Loucy (cell line): ENCODE results near the gene MYADM.

Experiments
- H2AFZ ChIP-seq: fragments of 200-600 bp; sonication (generic); 2 replicates; pipeline ENCODE4 v1.6.0; 2016; ENCODE audit warnings: antibody characterized with exemption, mild to moderate bottlenecking, low read length, moderate library complexity
- H3F3A ChIP-seq: fragments of 200-600 bp; 2 replicates; pipeline ENCODE4 v1.6.0; 2016; ENCODE audit warnings: antibody characterized with exemption, low read depth, mild to moderate bottlenecking
- H3K27me3 ChIP-seq: fragments of 200-600 bp; sonication (generic); 2 replicates; pipeline ENCODE4 v1.6.1; 2014; ENCODE audit warnings: low read length, mild to moderate bottlenecking; ENCODE audit not compliant: insufficient read depth, poor library complexity, severe bottlenecking
- H3K36me3 ChIP-seq: fragments of 200-600 bp; sonication (generic); 2 replicates; pipeline ENCODE4 v1.6.1; 2016; ENCODE audit warnings: low read length; ENCODE audit not compliant: insufficient read depth
- H3K4me1 ChIP-seq: fragments of 200-600 bp; sonication (generic); 2 replicates; pipeline ENCODE4 v1.5.1; 2014; ENCODE audit warnings: low read length, mild to moderate bottlenecking; ENCODE audit not compliant: insufficient read depth, poor library complexity, severe bottlenecking
- H3K4me2 ChIP-seq: fragments of 200-600 bp; sonication (generic); 2 replicates; pipeline ENCODE4 v1.6.0; 2014; ENCODE audit warnings: antibody characterized with exemption, low read length, low read depth, mild to moderate bottlenecking; ENCODE audit not compliant: poor library complexity, severe bottlenecking
- H3K4me3 ChIP-seq: fragments of 200-600 bp; sonication (generic); 2 replicates; pipeline ENCODE4 v1.5.1; 2014; ENCODE audit warnings: low read length, mild to moderate bottlenecking, mixed read lengths; ENCODE audit not compliant: poor library complexity, severe bottlenecking
- H3K79me2 ChIP-seq: fragments of 200-600 bp; sonication (generic); 2 replicates; pipeline ENCODE4 v1.6.1; 2014; ENCODE audit warnings: low read length; ENCODE audit not compliant: insufficient read depth
- H3K9ac ChIP-seq: fragments of 200-600 bp; sonication (generic); 2 replicates; pipeline ENCODE4 v1.6.0; 2014; ENCODE audit warnings: mild to moderate bottlenecking, low read depth, low read length, moderate library complexity; ENCODE audit not compliant: poor library complexity, severe bottlenecking
- H3K9me2 ChIP-seq: fragments of 200-600 bp; sonication (generic); replicated peaks from 2 replicates; pipeline ENCODE4 v1.6.1; 2016; ENCODE audit warnings: low read depth, low read length, mixed read lengths
- H3K9me3 ChIP-seq: fragments of 200-600 bp; sonication (generic); 2 replicates; pipeline ENCODE4 v1.6.1; 2014; ENCODE audit warnings: mild to moderate bottlenecking, antibody characterized with exemption, low read length, low read depth; ENCODE audit not compliant: insufficient read depth
- H4K20me1 ChIP-seq: fragments of 200-600 bp; sonication (generic); 2 replicates; pipeline ENCODE4 v1.6.0; 2014; ENCODE audit warnings: antibody characterized with exemption, low read length, mild to moderate bottlenecking; ENCODE audit not compliant: insufficient read depth, poor library complexity, severe bottlenecking
- EZH2phosphoT487 ChIP-seq: fragments of 200-600 bp; IDR thresholded peaks from 2 replicates; pipeline ENCODE4 v1.6.1; 2018; ENCODE audit warnings: antibody characterized with exemption, mild to moderate bottlenecking, moderate library complexity, borderline replicate concordance
- TF ChIP-seq, protein P1 (sequence below): fragments of 200-600 bp; sonication (generic); conservative IDR thresholded peaks from 2 replicates; pipeline ENCODE4 v1.5.1; 2014; ENCODE audit warnings: mild to moderate bottlenecking, antibody characterized with exemption, low read length

The MYADM gene

DNA sequence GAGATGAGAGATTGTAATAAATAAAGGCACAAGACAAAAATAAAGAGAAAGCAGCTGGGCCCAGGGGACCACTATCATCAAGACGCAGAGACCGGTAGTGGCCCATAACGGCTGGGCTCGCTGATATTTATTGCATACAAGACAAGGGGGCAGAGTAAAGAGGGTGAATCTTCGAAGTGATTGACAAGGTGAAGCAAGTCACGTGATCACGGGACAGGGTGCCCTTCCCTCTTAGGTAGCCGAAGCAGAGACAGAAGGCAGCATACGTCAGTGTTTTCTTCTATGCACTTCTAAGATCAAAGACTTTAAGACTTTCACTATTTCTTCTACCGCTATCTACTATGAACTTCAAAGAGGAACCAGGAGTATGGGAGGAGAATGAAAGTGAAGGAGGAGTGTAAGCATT is 9.7 kb downstream of the MYADM start:
- peaks cover 42% of the 10 kb centered on the region for H3K4me1 ChIP-seq
- no peak overlapping the region for H3K4me3 ChIP-seq
- no peaks in the 10 kb centered on the region for H3K9me3 ChIP-seq
- no peak overlapping the region for H2AFZ ChIP-seq
- peaks cover 45% of the 10 kb centered on the region for H4K20me1 ChIP-seq
- H3K36me3 ChIP-seq: peaks cover 31% of the 10 kb centered on the region; the same call in 1 of the 2 replicates
- TF ChIP-seq EZH2phosphoT487: no peak
- TF ChIP-seq, protein P1, sequence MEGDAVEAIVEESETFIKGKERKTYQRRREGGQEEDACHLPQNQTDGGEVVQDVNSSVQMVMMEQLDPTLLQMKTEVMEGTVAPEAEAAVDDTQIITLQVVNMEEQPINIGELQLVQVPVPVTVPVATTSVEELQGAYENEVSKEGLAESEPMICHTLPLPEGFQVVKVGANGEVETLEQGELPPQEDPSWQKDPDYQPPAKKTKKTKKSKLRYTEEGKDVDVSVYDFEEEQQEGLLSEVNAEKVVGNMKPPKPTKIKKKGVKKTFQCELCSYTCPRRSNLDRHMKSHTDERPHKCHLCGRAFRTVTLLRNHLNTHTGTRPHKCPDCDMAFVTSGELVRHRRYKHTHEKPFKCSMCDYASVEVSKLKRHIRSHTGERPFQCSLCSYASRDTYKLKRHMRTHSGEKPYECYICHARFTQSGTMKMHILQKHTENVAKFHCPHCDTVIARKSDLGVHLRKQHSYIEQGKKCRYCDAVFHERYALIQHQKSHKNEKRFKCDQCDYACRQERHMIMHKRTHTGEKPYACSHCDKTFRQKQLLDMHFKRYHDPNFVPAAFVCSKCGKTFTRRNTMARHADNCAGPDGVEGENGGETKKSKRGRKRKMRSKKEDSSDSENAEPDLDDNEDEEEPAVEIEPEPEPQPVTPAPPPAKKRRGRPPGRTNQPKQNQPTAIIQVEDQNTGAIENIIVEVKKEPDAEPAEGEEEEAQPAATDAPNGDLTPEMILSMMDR: no peak
- H3K4me2 ChIP-seq: no peak overlapping the region
- peaks cover 17% of the 10 kb centered on the region for H3K27me3 ChIP-seq
- H3K79me2 ChIP-seq: peaks cover 44% of the 10 kb centered on the region
- no peaks in the 10 kb centered on the region for H3F3A ChIP-seq
- H3K9me2 ChIP-seq: no peaks in the 10 kb centered on the region
- H3K9ac ChIP-seq: no peak overlapping the region

DNA sequence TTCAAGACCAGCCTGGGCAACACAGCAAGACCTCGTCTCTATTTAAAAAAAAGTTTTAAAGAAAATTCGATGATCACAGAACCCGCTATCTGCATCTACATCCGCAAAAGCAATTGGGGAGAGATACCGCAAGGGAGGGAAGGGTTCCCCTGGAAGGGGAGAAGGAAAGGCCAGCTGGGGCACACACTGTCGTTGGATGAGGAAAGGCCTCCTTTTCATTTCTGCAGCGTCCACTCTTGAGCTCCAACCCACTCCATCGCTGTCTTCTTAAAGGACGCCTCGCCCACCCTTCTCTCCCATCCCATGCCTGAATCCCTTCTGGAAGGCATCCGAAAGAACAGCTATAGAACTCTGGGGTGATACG is 11.1 kb downstream of the MYADM start:
- H3K4me1 ChIP-seq: peaks cover 39% of the 10 kb centered on the region

DNA sequence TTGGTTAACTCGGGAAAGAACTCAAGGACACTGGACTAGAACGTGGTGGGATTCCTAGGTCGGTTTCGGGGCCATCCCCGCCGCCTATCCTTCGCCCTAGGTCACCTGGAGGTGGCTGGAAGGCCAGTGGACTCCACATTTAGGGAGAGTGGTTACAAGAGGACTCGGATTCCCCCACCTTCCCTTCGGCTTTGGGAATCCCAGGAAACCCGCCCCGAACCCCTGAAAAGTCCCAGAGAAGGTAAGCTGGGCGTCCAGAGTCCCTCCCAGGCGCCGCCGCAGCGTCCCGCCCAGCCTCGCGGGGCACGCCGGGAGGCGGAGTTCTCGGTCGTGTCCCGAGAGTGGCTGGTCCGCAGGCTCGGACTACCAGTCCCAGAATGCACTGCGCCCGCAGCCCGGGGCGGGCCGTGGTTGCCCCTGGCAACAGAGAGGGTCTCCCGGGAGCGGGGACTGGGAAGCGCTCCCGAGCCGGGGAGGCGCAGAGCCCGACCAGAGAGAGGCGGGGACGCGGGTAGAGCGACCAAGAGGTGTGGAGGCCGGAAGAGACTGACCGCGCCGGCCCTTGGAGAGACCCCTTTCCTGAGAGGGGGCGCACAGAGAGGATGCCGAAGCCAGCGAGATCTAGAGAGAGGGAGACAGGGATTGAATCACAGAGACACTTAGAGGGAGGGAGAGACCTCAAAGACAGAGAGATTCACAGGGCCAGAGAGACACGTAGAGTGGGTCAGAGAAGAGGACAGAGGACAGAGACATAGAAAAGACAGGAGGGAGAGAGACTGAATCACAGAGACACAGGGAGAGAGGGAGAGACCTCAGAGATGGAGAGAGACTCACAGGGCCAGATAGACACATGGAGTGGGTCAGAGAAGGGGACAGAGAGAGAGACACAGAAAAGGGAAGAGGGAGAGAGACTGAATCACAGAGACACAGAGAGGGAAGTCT is 11.7 kb downstream of the MYADM start:
- H3K9me2 ChIP-seq: no peaks in the 10 kb centered on the region
- H3K4me1 ChIP-seq: peaks cover 33% of the 10 kb centered on the region
- H3K9ac ChIP-seq: no peak overlapping the region
- H3K79me2 ChIP-seq: peaks cover 23% of the 10 kb centered on the region; the same call in 1 of the 2 replicates
- H3K9me3 ChIP-seq: no peaks in the 10 kb centered on the region
- H3K36me3 ChIP-seq: peaks cover 18% of the 10 kb centered on the region; the same call in 1 of the 2 replicates
- peak overlapping the region; percentile 78 for H2AFZ ChIP-seq
- H3K4me2 ChIP-seq: peak overlapping the region; percentile 80
- no peak for TF ChIP-seq EZH2phosphoT487
- TF ChIP-seq, protein P1: no peak
- no peaks in the 10 kb centered on the region for H3F3A ChIP-seq
- peaks cover 17% of the 10 kb centered on the region for H3K27me3 ChIP-seq
- peaks cover 27% of the 10 kb centered on the region for H4K20me1 ChIP-seq
- H3K4me3 ChIP-seq: peak overlapping the region; percentile 71

More for the DNA sequence above, 11.1 kb downstream of the MYADM start:
- H3K9me2 ChIP-seq: no peaks in the 10 kb centered on the region
- peaks cover 33% of the 10 kb centered on the region for H4K20me1 ChIP-seq
- H3K9me3 ChIP-seq: no peaks in the 10 kb centered on the region
- peaks cover 25% of the 10 kb centered on the region; the same call in 1 of the 2 replicates for H3K36me3 ChIP-seq
- peaks cover 30% of the 10 kb centered on the region; the same call in 1 of the 2 replicates for H3K79me2 ChIP-seq
- H3K4me3 ChIP-seq: peak overlapping the region; percentile 71
- H2AFZ ChIP-seq: peak overlapping the region; percentile 78
- peaks cover 17% of the 10 kb centered on the region for H3K27me3 ChIP-seq
- TF ChIP-seq EZH2phosphoT487: no peak
- TF ChIP-seq, protein P1: no peak
- no peaks in the 10 kb centered on the region for H3F3A ChIP-seq
- peak overlapping the region; percentile 80 for H3K4me2 ChIP-seq
- no peak overlapping the region for H3K9ac ChIP-seq
